HG02885 (cell line): Measurements from ENCODE around the gene DGCR2.

ENCODE experiments used
- ATAC-seq: cut with Tn5 transposase; IDR thresholded peaks from one replicate; pipeline ENCODE4 v1.9.1; 2021; ENCODE audit warnings: mild to moderate bottlenecking; ENCODE audit not compliant: unreplicated experiment, poor library complexity

The DGCR2 gene

GRCh38 chr22:19147195-19147780, 25.1 kb upstream of the DGCR2 start:
- no peak for ATAC-seq

- no peak for ATAC-seq
Measured at GRCh38 chr22:19146215-19146968, 24.2 kb upstream of the DGCR2 start.

GRCh38 chr22:19143967-19144400, 21.8 kb upstream of the DGCR2 start:
- no peak for ATAC-seq

DNA sequence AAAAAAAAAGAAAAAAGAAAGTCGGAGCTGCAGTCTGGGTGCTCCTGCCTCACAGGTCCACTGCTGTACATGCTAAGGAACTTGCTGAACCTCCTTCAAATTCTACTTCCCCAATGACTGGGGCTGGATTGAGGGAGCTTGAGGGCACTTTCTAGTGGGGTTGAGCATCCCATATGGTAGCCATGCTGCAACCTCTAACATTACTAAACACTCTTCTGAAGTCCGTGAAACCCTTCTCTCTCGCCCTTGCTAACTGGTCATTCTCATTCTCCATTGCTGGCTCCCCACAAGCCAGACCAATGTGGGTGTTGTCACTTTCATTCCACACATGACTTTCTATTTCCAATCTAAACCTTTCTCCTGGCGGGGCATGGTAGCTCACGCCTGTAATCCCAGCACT, 21.0 kb upstream of the DGCR2 start:
- no peak for ATAC-seq

DNA sequence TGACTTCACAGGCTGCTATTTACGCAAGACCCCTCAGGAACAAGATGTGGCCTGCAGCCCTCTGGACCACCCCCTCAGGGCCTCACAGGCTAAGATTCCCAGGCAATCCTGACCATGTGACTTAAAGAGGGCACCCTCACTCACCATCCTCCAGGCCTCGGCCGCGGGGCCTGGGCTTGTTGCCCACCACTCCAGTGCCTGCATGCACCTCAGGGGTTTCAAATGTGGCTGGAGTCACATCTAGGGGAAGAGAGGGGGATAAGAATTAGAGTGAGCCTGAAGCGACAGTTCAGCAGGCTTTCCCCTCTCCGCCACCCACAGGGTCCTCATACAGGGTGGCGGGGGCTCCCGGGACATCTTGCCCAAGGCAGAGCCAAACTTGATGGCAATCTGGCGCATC, 20.2 kb upstream of the DGCR2 start:
- no peak for ATAC-seq

- no peak for ATAC-seq
Measured at GRCh38 chr22:19139974-19140373, 17.8 kb upstream of the DGCR2 start.

- no peak for ATAC-seq
Measured at GRCh38 chr22:19139001-19139356, 16.8 kb upstream of the DGCR2 start.

GRCh38 chr22:19138217-19139000, 16.2 kb upstream of the DGCR2 start:
- no peak for ATAC-seq

- ATAC-seq: no peak
Measured at GRCh38 chr22:19137384-19138216, 15.4 kb upstream of the DGCR2 start.

DNA sequence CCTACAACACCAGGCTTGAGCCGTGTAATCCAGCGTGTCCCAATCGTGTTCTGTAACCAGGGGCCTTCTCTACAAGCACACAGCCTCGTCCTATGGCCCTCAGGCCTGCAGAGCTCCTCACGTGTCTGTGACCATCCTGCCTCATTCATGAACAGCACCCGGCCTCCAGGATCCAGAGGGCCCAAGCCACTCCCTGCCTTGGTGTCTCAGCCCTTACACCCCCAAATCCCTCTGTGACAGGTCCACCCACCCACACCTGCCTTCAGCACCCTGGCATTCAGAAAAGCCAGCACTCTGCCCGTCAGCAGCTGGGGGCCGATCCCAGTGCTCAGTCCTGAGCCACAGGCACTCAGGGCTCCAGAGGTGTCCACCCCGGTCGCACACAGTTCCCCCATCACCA, 14.7 kb upstream of the DGCR2 start:
- ATAC-seq: no peak

DNA sequence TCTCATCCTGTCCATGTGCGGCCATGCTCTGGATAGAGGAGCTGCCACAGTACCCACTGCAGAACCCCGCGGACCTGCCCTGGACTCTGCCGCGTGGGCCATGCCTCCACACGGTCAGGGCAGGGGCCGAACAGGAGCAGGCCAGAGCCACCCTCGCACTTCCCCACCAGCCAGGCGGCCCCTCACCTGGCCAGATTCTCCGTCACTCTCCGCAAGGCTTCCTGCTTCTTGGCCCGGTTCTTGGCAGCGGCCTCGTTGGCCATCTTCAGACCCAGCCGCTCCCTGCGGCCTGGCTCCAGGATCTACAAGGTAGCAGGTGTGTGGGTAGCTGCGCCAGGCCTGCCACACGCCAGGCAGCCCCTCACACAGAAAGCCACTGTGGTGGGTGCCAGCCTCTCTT, 12.7 kb upstream of the DGCR2 start:
- no peak for ATAC-seq

DNA sequence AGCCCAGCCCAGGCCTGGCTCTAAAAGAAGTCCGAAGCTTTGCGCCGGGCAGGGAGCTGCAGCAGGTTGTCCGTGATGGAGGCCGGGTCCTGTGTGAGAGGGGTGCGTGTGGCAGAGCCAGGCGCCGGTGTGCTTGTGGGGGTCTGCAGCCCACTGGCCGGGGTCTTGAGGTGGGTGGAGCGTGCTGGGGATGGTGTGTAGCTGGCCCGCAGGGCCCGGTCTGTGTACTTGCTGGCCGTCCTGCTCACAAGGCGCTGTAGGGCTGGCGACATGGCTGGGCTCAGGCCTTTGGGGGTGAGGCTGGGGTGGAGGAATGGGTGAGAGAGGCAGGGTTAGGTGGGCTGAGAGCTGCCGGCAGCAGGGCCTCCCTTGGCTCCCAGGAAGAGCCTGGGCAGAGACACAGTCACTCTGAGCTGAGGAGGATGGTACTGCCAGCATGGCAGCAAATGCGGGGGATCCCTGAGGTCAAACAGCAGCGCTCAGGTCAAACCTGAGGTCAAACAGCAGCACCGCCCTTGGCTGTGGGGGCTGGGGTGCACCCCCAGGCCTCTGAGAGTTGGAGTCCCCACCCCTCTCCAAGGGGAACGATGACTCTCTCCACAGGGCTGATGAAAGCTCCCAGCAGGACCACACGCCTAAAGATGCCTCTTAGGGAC, 12.1 kb upstream of the DGCR2 start:
- ATAC-seq: no peak

GRCh38 chr22:19133561-19133960, 11.3 kb upstream of the DGCR2 start:
- no peak for ATAC-seq

DNA sequence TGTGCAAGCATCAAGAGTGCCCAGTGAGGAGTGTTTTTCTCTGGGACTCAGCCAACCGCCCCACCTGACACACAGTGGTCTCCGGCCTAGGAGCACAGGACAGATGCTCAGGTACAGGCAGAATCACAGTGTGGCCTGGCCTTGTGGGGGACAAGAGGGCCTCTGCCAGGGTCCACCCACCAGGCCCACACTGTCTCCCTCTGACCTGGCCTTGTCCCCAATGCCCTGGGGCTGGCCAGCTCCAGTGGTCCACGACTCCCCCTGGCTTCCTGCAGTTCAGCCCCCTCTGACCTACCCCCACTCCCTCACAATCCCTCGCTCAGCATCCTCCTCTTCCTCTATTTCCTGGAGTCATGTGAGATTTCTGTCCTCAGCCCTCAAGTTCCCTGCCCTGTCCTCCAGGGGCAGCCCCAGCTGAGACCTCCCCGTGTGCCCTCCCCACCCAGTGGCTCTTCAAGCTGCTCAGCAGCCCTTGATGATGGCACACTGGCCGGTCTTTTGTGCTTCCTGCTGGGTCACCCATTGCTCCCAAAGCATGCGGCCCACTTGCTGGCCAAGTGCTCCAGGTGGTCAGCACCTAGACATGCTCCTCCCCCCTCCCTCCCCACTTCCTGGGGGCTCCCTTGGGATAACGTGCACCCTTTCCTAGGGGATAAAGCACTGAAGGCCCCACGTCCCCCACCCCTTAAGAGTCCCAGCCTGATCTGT, 10.6 kb upstream of the DGCR2 start:
- ATAC-seq: no peak

DNA sequence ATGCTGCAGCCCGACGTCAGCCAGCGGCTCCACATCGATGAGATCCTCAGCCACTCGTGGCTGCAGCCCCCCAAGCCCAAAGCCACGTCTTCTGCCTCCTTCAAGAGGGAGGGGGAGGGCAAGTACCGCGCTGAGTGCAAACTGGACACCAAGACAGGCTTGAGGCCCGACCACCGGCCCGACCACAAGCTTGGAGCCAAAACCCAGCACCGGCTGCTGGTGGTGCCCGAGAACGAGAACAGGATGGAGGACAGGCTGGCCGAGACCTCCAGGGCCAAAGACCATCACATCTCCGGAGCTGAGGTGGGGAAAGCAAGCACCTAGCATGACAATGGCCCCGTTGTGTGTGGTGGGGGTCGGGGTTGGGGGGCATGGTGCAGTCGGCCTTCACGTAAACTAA, 9.9 kb upstream of the DGCR2 start:
- ATAC-seq: no peak

GRCh38 chr22:19131685-19132015, 9.4 kb upstream of the DGCR2 start:
- no peak for ATAC-seq

DNA sequence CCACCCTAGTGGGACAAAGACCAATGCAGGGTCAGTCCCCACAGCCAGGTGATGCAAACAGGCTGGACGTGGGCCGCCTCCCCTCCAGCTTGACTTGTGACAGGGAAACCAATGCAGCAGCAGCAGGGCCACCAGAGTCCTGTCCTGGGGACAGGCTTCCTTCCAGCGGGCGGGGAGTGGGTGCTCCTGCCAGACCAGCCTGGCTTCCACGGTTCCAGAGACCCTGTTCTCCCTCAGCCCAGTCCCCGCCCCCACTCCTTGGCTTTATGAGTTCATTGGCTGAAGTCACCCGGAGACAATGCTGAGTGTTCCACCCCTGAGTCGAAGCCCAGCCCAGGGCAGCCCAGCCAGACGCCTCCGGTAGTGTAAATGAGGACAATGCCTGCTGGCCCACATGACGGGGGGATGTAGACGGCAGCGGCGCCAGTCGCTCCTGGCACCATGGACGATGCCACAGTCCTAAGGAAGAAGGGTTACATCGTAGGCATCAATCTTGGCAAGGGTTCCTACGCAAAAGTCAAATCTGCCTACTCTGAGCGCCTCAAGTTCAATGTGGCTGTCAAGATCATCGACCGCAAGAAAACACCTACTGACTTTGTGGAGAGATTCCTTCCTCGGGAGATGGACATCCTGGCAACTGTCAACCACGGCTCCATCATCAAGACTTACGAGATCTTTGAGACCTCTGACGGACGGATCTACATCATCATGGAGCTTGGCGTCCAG, 8.9 kb upstream of the DGCR2 start, which contains the start of gene TSSK2:
TSSK2 (plus strand) TSS at position 350 of the 726 bp plus-strand sequence; CDS start at position 442, 92 bp downstream.
- ATAC-seq: no peak

DNA sequence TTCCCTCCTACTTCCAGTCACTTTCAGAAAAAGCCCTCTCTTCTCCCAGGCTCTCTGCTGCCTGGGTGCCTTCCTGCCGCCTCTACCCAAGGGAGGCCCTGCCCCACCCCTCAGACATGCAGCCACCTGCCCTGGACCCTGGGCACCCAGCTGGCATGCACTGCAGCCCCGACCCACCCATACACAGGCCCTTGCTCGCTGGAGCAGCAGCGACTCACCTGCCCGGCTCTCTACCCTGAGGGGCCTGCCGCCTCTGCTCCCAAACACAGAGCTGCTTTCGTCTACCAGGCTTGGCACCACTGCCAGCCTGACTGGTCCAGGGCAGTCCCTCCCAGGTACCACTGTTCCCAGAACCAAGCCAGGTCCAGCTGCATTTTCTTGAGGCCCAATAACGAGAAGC, 7.7 kb upstream of the DGCR2 start:
- no peak for ATAC-seq
